ENCODE data around the gene ZFY. TPM values are rescaled to one million over a fixed set of nuclear protein-coding genes. Genes with fewer than 3 reads are reported as not detected.
"Not testable (repeated sequence)": the region's sequence is repeated elsewhere in the genome, so short reads cannot be mapped to it uniquely, and the experiment has no call there.

The ZFY gene
- polyA plus RNA-seq, 1 of the 3 experiments (the other 2 are of a cell fraction), result not detected

DNA sequence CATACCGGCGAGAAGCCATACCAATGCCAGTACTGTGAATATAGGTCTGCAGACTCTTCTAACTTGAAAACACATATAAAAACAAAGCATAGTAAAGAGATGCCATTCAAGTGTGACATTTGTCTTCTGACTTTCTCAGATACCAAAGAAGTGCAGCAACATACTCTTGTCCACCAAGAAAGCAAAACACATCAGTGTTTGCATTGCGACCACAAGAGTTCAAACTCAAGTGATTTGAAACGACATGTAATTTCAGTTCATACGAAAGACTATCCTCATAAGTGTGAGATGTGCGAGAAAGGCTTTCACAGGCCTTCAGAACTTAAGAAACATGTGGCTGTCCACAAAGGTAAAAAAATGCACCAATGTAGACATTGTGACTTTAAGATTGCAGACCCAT is 44.1 kb downstream of the ZFY start:
- no peak overlapping the region for H3K4me3 ChIP-seq (ENCODE audit: low read depth in 2 of 2, low read length in 1 of 2)
- no peak overlapping the region for H3K4me2 ChIP-seq
- ChIA-PET CTCF (no interaction called here), POLR2A (no interaction called here)
- no peaks in the 10 kb centered on the region for H3K79me2 ChIP-seq (ENCODE audit: insufficient read depth)
- no peak overlapping the region for H3K9ac ChIP-seq
- no peaks in the 10 kb centered on the region for H3K36me3 ChIP-seq (replicated peaks in 1 of 2; ENCODE audit: control insufficient read depth in 1 of 2, insufficient read depth in 2 of 2, low read length in 1 of 2)
- no peaks in the 10 kb centered on the region for H3K4me1 ChIP-seq (ENCODE audit: control insufficient read depth in 1 of 2, insufficient read depth in 2 of 2, low read depth in 1 of 2, low read length in 1 of 2)
- H2AFZ ChIP-seq (ENCODE audit: low read depth), result no peak overlapping the region
- no peak for DNase-seq
- H4K20me1 ChIP-seq (ENCODE audit: insufficient read depth), result no peaks in the 10 kb centered on the region
- TF ChIP-seq NFIC (IDR thresholded peaks at IDR 0.05; ENCODE audit: borderline replicate concordance), result no peak
- TF ChIP-seq, protein P1, sequence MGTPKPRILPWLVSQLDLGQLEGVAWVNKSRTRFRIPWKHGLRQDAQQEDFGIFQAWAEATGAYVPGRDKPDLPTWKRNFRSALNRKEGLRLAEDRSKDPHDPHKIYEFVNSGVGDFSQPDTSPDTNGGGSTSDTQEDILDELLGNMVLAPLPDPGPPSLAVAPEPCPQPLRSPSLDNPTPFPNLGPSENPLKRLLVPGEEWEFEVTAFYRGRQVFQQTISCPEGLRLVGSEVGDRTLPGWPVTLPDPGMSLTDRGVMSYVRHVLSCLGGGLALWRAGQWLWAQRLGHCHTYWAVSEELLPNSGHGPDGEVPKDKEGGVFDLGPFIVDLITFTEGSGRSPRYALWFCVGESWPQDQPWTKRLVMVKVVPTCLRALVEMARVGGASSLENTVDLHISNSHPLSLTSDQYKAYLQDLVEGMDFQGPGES (IDR thresholded peaks at IDR 0.05; ENCODE audit: low read depth, low read length), result no peak
- TF ChIP-seq, protein P2, sequence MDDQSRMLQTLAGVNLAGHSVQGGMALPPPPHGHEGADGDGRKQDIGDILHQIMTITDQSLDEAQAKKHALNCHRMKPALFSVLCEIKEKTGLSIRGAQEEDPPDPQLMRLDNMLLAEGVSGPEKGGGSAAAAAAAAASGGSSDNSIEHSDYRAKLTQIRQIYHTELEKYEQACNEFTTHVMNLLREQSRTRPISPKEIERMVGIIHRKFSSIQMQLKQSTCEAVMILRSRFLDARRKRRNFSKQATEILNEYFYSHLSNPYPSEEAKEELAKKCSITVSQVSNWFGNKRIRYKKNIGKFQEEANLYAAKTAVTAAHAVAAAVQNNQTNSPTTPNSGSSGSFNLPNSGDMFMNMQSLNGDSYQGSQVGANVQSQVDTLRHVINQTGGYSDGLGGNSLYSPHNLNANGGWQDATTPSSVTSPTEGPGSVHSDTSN (IDR thresholded peaks at IDR 0.05), result no peak
- no CpG with 5 or more reads among the region's 6 CpGs for WGBS (ENCODE audit: low lambda C conversion rate)
- no peaks in the 10 kb centered on the region for H3K9me3 ChIP-seq
- no peaks in the 10 kb centered on the region for H3K27me3 ChIP-seq (ENCODE audit: insufficient read depth)
- H3F3A ChIP-seq (replicated peaks; ENCODE audit: insufficient read depth), result no peaks in the 10 kb centered on the region
- no peak overlapping the region for H3K27ac ChIP-seq (ENCODE audit: low read depth in 2 of 2, low read length in 1 of 2)
- H3K9me2 ChIP-seq, result no peaks in the 10 kb centered on the region

DNA sequence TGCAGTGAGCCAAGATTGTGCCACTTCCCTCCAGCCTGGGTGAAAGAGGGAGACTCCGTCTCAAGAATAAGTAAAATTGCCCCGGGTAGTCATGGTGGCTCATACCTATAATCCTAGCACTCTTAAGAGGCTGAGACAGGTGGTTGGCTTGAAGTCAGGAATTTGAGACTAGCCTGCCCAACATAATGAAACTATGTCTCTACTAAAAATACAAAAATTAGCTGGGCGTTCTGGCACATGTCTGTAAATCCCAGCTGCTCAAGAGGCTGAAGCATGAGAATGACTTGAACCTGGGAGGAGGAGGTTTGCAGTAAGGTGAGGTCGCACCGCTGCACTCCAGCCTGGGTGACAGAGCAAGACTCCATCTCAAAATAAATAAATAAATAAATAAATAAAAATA is 49.3 kb downstream of the ZFY start:
- ChIA-PET CTCF (no interaction called here), POLR2A (no interaction called here)
- DNase-seq, result no peak
- Histone ChIP-seq H3K4me1 (ENCODE audit: control insufficient read depth in 1 of 2, insufficient read depth in 2 of 2, low read depth in 1 of 2, low read length in 1 of 2) (no peaks in the 10 kb centered on the region), H3K9ac (no peak overlapping the region), H3F3A (replicated peaks; ENCODE audit: insufficient read depth) (no peaks in the 10 kb centered on the region), H3K9me2 (no peaks in the 10 kb centered on the region), H3K36me3 (replicated peaks in 1 of 2; ENCODE audit: control insufficient read depth in 1 of 2, insufficient read depth in 2 of 2, low read length in 1 of 2) (no peaks in the 10 kb centered on the region), H2AFZ (ENCODE audit: low read depth) (no peak overlapping the region), H3K27me3 (ENCODE audit: insufficient read depth) (no peaks in the 10 kb centered on the region), H3K4me2 (no peak overlapping the region), H3K27ac (ENCODE audit: low read depth in 2 of 2, low read length in 1 of 2) (no peak overlapping the region), H3K79me2 (ENCODE audit: insufficient read depth) (no peaks in the 10 kb centered on the region), H3K9me3 (no peaks in the 10 kb centered on the region), H4K20me1 (ENCODE audit: insufficient read depth) (no peaks in the 10 kb centered on the region), H3K4me3 (ENCODE audit: low read depth in 2 of 2, low read length in 1 of 2) (no peak overlapping the region)
- WGBS (ENCODE audit: low lambda C conversion rate), result 100% methylated on average over 2 of the region's 5 CpGs
- no peak for TF ChIP-seq FOSL2 (IDR thresholded peaks at IDR 0.05; ENCODE audit: borderline replicate concordance, low read depth)
- TF ChIP-seq, protein P3, sequence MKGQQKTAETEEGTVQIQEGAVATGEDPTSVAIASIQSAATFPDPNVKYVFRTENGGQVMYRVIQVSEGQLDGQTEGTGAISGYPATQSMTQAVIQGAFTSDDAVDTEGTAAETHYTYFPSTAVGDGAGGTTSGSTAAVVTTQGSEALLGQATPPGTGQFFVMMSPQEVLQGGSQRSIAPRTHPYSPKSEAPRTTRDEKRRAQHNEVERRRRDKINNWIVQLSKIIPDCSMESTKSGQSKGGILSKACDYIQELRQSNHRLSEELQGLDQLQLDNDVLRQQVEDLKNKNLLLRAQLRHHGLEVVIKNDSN (IDR thresholded peaks at IDR 0.05; ENCODE audit: borderline replicate concordance, low read depth), result no peak
- TF ChIP-seq, protein P4, sequence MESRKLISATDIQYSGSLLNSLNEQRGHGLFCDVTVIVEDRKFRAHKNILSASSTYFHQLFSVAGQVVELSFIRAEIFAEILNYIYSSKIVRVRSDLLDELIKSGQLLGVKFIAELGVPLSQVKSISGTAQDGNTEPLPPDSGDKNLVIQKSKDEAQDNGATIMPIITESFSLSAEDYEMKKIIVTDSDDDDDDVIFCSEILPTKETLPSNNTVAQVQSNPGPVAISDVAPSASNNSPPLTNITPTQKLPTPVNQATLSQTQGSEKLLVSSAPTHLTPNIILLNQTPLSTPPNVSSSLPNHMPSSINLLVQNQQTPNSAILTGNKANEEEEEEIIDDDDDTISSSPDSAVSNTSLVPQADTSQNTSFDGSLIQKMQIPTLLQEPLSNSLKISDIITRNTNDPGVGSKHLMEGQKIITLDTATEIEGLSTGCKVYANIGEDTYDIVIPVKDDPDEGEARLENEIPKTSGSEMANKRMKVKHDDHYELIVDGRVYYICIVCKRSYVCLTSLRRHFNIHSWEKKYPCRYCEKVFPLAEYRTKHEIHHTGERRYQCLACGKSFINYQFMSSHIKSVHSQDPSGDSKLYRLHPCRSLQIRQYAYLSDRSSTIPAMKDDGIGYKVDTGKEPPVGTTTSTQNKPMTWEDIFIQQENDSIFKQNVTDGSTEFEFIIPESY (IDR thresholded peaks at IDR 0.05; ENCODE audit: borderline replicate concordance, low read depth), result no peak
- TF ChIP-seq EZH2phosphoT487 (IDR thresholded peaks at IDR 0.05; ENCODE audit: borderline replicate concordance, low read depth), result no peak
- TF ChIP-seq RXRA (IDR thresholded peaks at IDR 0.05; ENCODE audit: borderline replicate concordance, low read depth), result no peak
- TF ChIP-seq TAF1 (IDR thresholded peaks at IDR 0.05; ENCODE audit: borderline replicate concordance, low read depth, low read length), result no peak

DNA sequence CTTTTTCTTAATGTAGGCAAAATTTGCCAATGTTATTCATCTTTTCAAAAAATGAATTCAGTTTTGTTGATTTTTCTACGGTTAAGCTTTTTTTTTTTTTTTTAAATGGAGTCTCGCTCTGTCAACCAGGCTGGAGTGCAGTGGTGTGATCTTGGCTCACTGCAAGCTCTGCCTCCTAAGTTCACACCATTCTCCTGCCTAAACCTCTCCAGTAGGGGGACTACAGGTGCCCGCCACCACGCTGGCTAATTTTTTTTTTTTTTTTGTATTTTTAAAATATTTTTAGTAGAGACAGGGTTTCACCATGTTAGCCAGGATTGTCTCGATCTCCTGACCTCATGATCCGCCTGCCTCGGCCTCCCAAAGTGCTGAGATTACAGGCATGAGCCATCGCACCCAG is 52.0 kb downstream of the ZFY start:
- POLR2A ChIA-PET; H3K9ac ChIP-seq; H3K4me3 ChIP-seq (ENCODE audit: low read depth in 2 of 2, low read length in 1 of 2); H3K4me2 ChIP-seq; H3K9me3 ChIP-seq; H3K4me1 ChIP-seq (ENCODE audit: control insufficient read depth in 1 of 2, insufficient read depth in 2 of 2, low read depth in 1 of 2, low read length in 1 of 2); H3F3A ChIP-seq (replicated peaks; ENCODE audit: insufficient read depth); H3K27me3 ChIP-seq (ENCODE audit: insufficient read depth); H4K20me1 ChIP-seq (ENCODE audit: insufficient read depth); H3K9me2 ChIP-seq; H3K79me2 ChIP-seq (ENCODE audit: insufficient read depth); H2AFZ ChIP-seq (ENCODE audit: low read depth); CTCF ChIA-PET; H3K36me3 ChIP-seq (replicated peaks in 1 of 2; ENCODE audit: control insufficient read depth in 1 of 2, insufficient read depth in 2 of 2, low read length in 1 of 2); H3K27ac ChIP-seq (ENCODE audit: low read depth in 2 of 2, low read length in 1 of 2); DNase-seq: not testable (repeated sequence)
- WGBS (ENCODE audit: low lambda C conversion rate), result 40% methylated on average over 1 of the region's 8 CpGs

DNA sequence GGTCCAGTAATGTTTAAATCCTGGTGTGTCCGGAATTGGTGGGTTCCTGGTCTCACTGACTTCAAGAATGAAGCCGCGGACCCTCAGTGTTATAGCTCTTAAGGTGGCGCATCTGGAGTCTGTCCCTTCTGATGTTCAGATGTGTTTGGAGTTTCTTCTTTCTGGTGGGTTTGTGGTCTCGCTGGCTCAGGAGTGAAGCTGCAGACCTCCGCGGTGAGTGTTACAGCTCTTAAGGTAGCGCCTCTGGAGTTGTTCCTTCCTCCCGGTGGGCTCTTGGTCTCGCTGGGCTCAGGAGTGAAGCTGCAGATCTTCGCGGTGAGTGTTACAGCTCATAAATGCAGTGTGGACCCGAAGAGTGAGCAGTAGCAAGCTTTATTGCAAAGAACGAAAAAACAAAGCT is 62.2 kb downstream of the ZFY start:
- H3K9me3 ChIP-seq; H3K9ac ChIP-seq; H4K20me1 ChIP-seq (ENCODE audit: insufficient read depth); H3F3A ChIP-seq (replicated peaks; ENCODE audit: insufficient read depth); H3K4me1 ChIP-seq (ENCODE audit: control insufficient read depth in 1 of 2, insufficient read depth in 2 of 2, low read depth in 1 of 2, low read length in 1 of 2); H2AFZ ChIP-seq (ENCODE audit: low read depth); H3K79me2 ChIP-seq (ENCODE audit: insufficient read depth); POLR2A ChIA-PET; H3K4me2 ChIP-seq; H3K27me3 ChIP-seq (ENCODE audit: insufficient read depth); H3K4me3 ChIP-seq (ENCODE audit: low read depth in 2 of 2, low read length in 1 of 2); H3K9me2 ChIP-seq; DNase-seq; H3K36me3 ChIP-seq (replicated peaks in 1 of 2; ENCODE audit: control insufficient read depth in 1 of 2, insufficient read depth in 2 of 2, low read length in 1 of 2); CTCF ChIA-PET; H3K27ac ChIP-seq (ENCODE audit: low read depth in 2 of 2, low read length in 1 of 2): not testable (repeated sequence)
- no CpG with 5 or more reads among the region's 14 CpGs for WGBS (ENCODE audit: low lambda C conversion rate)

Measured in SK-N-SH (cell line).